ENCODE results near the gene SKOR1.

The SKOR1 gene

GRCh38 chr15:67816668-67817067 is 8.6 kb upstream of the SKOR1 start:
- Histone ChIP-seq H3K27ac (no peak overlapping the region), H3K36me3 (ENCODE audit: insufficient read depth) (no peaks in the 10 kb centered on the region), H3K4me2 (no peak overlapping the region), H4K20me1 (ENCODE audit: insufficient read depth) (no peaks in the 10 kb centered on the region), H3K79me2 (ENCODE audit: insufficient read depth, low read depth) (no peaks in the 10 kb centered on the region), H3K4me3 (IDR thresholded peaks at IDR 0.05; ENCODE audit: insufficient read depth, low read depth, low read length) (no peak overlapping the region), H3K9ac (no peak overlapping the region), H3K27me3 (ENCODE audit: insufficient read depth, low read depth) (no peaks in the 10 kb centered on the region), H2AFZ (ENCODE audit: low read depth) (no peak overlapping the region), H3K4me1 (ENCODE audit: low read depth, poor library complexity, severe bottlenecking) (no peaks in the 10 kb centered on the region)
- TF ChIP-seq CTCF (conservative IDR thresholded peaks at IDR 0.05; ENCODE audit: low read depth, low read length), result no peak

GRCh38 chr15:67818464-67818863 is 6.8 kb upstream of the SKOR1 start:
- no peak for TF ChIP-seq CTCF (conservative IDR thresholded peaks at IDR 0.05; ENCODE audit: low read depth, low read length)
- no peak overlapping the region for H3K9ac ChIP-seq
- no peaks in the 10 kb centered on the region for H3K27me3 ChIP-seq (ENCODE audit: insufficient read depth, low read depth)
- no peak overlapping the region for H2AFZ ChIP-seq (ENCODE audit: low read depth)
- H3K79me2 ChIP-seq (ENCODE audit: insufficient read depth, low read depth), result no peaks in the 10 kb centered on the region
- H3K4me1 ChIP-seq (ENCODE audit: low read depth, poor library complexity, severe bottlenecking), result no peaks in the 10 kb centered on the region
- no peaks in the 10 kb centered on the region for H3K36me3 ChIP-seq (ENCODE audit: insufficient read depth)
- H3K27ac ChIP-seq, result no peak overlapping the region
- no peaks in the 10 kb centered on the region for H4K20me1 ChIP-seq (ENCODE audit: insufficient read depth)
- no peak overlapping the region for H3K4me3 ChIP-seq (IDR thresholded peaks at IDR 0.05; ENCODE audit: insufficient read depth, low read depth, low read length)
- H3K4me2 ChIP-seq, result no peak overlapping the region

GRCh38 chr15:67819636-67820035 is 5.7 kb upstream of the SKOR1 start:
- no peak overlapping the region for H3K4me2 ChIP-seq
- no peak overlapping the region for H3K9ac ChIP-seq
- no peaks in the 10 kb centered on the region for H3K4me1 ChIP-seq (ENCODE audit: low read depth, poor library complexity, severe bottlenecking)
- no peak overlapping the region for H3K27ac ChIP-seq
- no peaks in the 10 kb centered on the region for H3K36me3 ChIP-seq (ENCODE audit: insufficient read depth)
- H2AFZ ChIP-seq (ENCODE audit: low read depth), result no peak overlapping the region
- H3K4me3 ChIP-seq (IDR thresholded peaks at IDR 0.05; ENCODE audit: insufficient read depth, low read depth, low read length), result no peak overlapping the region
- H3K27me3 ChIP-seq (ENCODE audit: insufficient read depth, low read depth), result no peaks in the 10 kb centered on the region; the same call in 1 of the 2 replicates
- H4K20me1 ChIP-seq (ENCODE audit: insufficient read depth), result no peaks in the 10 kb centered on the region
- no peak for TF ChIP-seq CTCF (conservative IDR thresholded peaks at IDR 0.05; ENCODE audit: low read depth, low read length)
- no peaks in the 10 kb centered on the region for H3K79me2 ChIP-seq (ENCODE audit: insufficient read depth, low read depth)

DNA sequence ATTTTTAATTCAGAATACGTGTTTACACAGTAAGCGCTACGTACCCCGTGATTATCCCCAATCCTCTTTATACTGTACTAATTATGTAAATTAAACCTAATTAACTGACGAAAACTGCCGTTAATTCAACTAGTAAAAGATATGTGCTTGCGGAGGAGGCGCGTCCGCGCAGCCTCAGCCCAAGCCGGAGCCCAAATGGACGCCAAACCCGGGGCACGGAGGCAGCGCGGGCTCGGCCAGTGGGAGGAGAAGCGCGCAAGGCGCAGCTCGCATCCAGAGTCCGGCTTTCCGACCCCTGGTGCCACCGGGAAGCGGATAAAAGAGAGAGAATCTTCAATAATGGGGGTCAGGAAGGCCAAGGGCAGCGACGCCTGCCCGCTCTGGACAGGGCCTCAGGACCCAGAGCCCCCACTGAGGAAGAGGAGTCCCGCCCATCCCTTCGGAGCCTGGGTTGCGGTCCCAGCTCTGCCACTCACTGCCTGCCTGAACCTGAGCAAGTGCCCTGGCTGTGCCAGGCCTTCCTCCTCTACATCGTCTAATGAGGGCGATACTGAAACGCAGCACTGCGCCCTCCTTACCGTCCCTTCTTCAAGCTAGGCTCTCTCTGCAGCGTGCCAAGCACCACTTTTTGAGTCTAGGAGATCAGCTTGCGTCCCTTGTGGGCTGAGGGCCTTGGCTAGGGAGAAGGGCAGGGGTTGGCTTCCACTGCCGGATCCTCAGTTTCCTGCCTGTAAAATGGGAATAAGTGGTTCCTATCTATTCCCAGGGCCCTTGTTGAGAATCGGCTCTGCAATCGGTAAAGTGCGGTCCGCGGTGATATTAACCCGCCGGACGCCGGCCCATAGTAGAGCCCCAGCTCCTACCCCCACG is 5.0 kb upstream of the SKOR1 start:
- Histone ChIP-seq H3K9ac (no peak overlapping the region), H3K27me3 (ENCODE audit: insufficient read depth, low read depth) (peaks cover 3% of the 10 kb centered on the region; the same call in 1 of the 2 replicates), H3K4me3 (IDR thresholded peaks at IDR 0.05; ENCODE audit: insufficient read depth, low read depth, low read length) (no peak overlapping the region), H3K27ac (no peak overlapping the region), H4K20me1 (ENCODE audit: insufficient read depth) (no peaks in the 10 kb centered on the region), H3K36me3 (ENCODE audit: insufficient read depth) (no peaks in the 10 kb centered on the region), H2AFZ (ENCODE audit: low read depth) (no peak overlapping the region), H3K4me1 (ENCODE audit: low read depth, poor library complexity, severe bottlenecking) (no peaks in the 10 kb centered on the region), H3K4me2 (no peak overlapping the region), H3K79me2 (ENCODE audit: insufficient read depth, low read depth) (no peaks in the 10 kb centered on the region)
- no peak for TF ChIP-seq CTCF (conservative IDR thresholded peaks at IDR 0.05; ENCODE audit: low read depth, low read length)

Measured in KMS-11 (cell line).